GM23338 (cell line): Measurements from ENCODE around the gene ABCA7.

Source experiments
- POLR2AphosphoS5 ChIP-seq: IDR thresholded peaks from 2 replicates; pipeline ENCODE4 v1.6.1; 2016; ENCODE audit warnings: antibody characterized with exemption, low read depth
- TF ChIP-seq, protein P1 (sequence below), 2 experiments: fragments of 200-600 bp in 1 of 2; sonication (generic) in 1 of 2; conservative IDR thresholded peaks; 2 replicates each; pipeline versions ENCODE4 v1.5.1 to v1.6.1; 2016 to 2017; ENCODE audit warnings: antibody characterized with exemption in 2 of 2, low read depth in 2 of 2, mild to moderate bottlenecking in 2 of 2, moderate library complexity in 1 of 2

DNA sequence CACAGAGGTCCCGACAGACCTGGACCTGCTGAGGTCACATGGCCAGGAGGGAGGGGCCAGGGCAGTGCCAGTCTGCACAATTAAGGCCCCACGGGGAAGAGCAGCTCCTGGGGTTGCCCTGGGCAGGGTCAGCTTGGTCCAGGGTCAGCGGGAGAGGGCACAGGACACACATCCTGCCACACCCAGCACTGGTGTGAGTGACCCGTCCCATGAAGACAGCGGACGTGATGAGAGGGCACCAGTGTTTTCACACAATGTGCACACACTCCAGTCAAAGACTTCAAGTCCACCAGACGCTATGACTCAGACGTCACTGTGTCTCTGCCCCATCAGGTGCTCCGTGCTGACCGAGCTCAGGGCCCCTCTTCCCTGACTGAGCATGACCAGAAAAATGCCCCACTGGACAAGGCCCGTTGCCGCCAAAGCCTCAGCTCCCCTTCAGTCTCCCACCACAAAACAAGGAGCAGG, 23.2 kb upstream of the ABCA7 start:
- no peak for TF ChIP-seq POLR2AphosphoS5
- TF ChIP-seq, protein P1, sequence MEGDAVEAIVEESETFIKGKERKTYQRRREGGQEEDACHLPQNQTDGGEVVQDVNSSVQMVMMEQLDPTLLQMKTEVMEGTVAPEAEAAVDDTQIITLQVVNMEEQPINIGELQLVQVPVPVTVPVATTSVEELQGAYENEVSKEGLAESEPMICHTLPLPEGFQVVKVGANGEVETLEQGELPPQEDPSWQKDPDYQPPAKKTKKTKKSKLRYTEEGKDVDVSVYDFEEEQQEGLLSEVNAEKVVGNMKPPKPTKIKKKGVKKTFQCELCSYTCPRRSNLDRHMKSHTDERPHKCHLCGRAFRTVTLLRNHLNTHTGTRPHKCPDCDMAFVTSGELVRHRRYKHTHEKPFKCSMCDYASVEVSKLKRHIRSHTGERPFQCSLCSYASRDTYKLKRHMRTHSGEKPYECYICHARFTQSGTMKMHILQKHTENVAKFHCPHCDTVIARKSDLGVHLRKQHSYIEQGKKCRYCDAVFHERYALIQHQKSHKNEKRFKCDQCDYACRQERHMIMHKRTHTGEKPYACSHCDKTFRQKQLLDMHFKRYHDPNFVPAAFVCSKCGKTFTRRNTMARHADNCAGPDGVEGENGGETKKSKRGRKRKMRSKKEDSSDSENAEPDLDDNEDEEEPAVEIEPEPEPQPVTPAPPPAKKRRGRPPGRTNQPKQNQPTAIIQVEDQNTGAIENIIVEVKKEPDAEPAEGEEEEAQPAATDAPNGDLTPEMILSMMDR (conservative IDR thresholded peaks at IDR 0.05; ENCODE audit: low read depth in 2 of 2): no peak
